Osteocyte (in vitro differentiated cells): Measurements from ENCODE around the gene ANKK1. TPM values are rescaled to one million over a fixed set of nuclear protein-coding genes. Genes with fewer than 3 reads are reported as not detected.

Experiments
- DNase-seq: peaks from one replicate; pipeline ENCODE4 v3.0.0; 2021; ENCODE audit warnings: mixed read lengths; ENCODE audit not compliant: unreplicated experiment; ENCODE audit errors: extremely low spot score
- H3K27ac Mint-ChIP-seq: one replicate; pipeline ENCODE4 v1.8.0; 2021; ENCODE audit warnings: mild to moderate bottlenecking, mixed read lengths; ENCODE audit not compliant: unreplicated experiment
- H3K27me3 Mint-ChIP-seq: one replicate; pipeline ENCODE4 v1.8.0; 2021; ENCODE audit warnings: mixed read lengths; ENCODE audit not compliant: unreplicated experiment
- H3K36me3 Mint-ChIP-seq: one replicate; pipeline ENCODE4 v1.8.0; 2021; ENCODE audit warnings: mixed read lengths; ENCODE audit not compliant: unreplicated experiment
- H3K4me1 Mint-ChIP-seq: one replicate; pipeline ENCODE4 v1.8.0; 2021; ENCODE audit warnings: mixed read lengths; ENCODE audit not compliant: unreplicated experiment
- H3K4me3 Mint-ChIP-seq: one replicate; pipeline ENCODE4 v1.8.0; 2021; ENCODE audit warnings: mild to moderate bottlenecking, moderate library complexity, mixed read lengths; ENCODE audit not compliant: unreplicated experiment
- H3K9me3 Mint-ChIP-seq: one replicate; pipeline ENCODE4 v1.8.0; 2021; ENCODE audit warnings: mixed read lengths; ENCODE audit not compliant: unreplicated experiment
- CTCF ChIP-seq: fragments of 200-600 bp; sonication (generic); IDR thresholded peaks from 2 replicates; pipeline ENCODE4 v1.5.0; 2021; ENCODE audit warnings: antibody characterized with exemption, mild to moderate bottlenecking, moderate library complexity
- total RNA-seq: library from RNA; stranded (reverse); gene quantifications from 2 replicates; pipeline ENCODE4 v1.2.1, GENCODE V29; 2021

Gene ANKK1
- total RNA-seq, 1 donor from 2014 or later = not detected

DNA sequence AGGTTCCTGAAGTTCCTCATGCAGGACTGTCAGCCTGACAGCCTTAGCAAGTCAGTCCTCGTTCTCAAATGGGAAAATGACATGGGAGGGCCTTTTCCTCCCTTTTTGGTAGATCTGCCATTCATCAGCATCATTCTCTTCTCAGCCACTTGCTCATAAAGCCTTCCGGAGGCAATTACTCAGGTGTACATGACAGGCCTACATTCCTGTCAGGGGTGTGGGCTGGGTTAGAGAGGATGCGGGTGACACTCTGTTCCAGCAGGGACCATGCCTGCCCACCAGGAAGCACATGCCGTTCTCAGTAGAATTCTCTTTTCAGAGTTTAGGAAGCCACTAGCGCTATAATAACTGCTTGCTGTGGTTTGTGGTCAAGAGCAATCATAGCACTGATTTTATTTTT lies 24.2 kb upstream of the ANKK1 start:
- Mint-ChIP-seq H3K27me3 (no peaks in the 10 kb centered on the region), H3K4me1 (no peaks in the 10 kb centered on the region), H3K9me3 (no peaks in the 10 kb centered on the region), H3K4me3 (no peak overlapping the region), H3K27ac (no peak overlapping the region), H3K36me3 (peaks cover 31% of the 10 kb centered on the region)
- no peak for DNase-seq
- TF ChIP-seq CTCF = no peak

DNA sequence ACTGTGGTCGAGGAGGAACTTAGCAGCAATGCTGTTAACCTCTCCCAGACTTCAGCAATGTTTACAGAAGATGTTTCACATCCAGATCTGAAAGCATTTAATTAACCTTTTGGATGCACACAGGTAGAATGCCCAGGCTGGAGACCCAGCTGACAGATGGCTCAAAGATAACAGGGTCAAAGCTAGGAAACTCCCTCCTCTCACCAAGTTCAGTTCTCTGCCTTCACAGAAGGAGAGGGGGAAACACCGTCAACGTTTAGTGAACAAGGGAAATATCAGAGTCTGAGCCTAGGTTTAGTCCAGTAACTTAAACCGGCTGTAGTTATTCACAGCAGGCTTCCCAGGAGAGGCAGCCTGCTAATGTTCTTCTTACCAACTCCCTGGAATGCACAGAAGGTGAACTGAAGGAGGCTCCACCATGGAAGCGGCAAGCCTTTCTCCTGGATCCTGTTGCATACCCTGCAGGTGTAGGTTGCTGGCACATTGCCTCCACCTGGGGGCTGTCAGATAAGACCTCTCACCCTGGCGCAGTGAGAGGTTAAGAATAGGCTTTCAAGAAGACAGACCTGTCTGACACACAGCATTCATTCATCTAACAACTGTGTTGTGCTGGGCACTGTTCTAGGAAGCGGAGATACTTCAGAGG lies 23.5 kb upstream of the ANKK1 start:
- no peak for DNase-seq
- no peak overlapping the region for H3K4me3 Mint-ChIP-seq
- no peaks in the 10 kb centered on the region for H3K9me3 Mint-ChIP-seq
- H3K4me1 Mint-ChIP-seq = no peaks in the 10 kb centered on the region
- TF ChIP-seq CTCF = no peak
- H3K27me3 Mint-ChIP-seq = no peaks in the 10 kb centered on the region
- no peak overlapping the region for H3K27ac Mint-ChIP-seq
- H3K36me3 Mint-ChIP-seq = peaks cover 28% of the 10 kb centered on the region

- H3K27ac Mint-ChIP-seq = no peak overlapping the region
- H3K4me1 Mint-ChIP-seq = no peaks in the 10 kb centered on the region
- peaks cover 15% of the 10 kb centered on the region for H3K36me3 Mint-ChIP-seq
- no peaks in the 10 kb centered on the region for H3K9me3 Mint-ChIP-seq
- no peak overlapping the region for H3K4me3 Mint-ChIP-seq
- DNase-seq = no peak
- no peaks in the 10 kb centered on the region for H3K27me3 Mint-ChIP-seq
- no peak for TF ChIP-seq CTCF
These were observed 21.7 kb upstream of the ANKK1 start for GRCh38 chr11:113365895-113366294.

- H3K4me1 Mint-ChIP-seq = no peaks in the 10 kb centered on the region
- H3K36me3 Mint-ChIP-seq = peaks cover 4% of the 10 kb centered on the region
- no peaks in the 10 kb centered on the region for H3K9me3 Mint-ChIP-seq
- no peak overlapping the region for H3K27ac Mint-ChIP-seq
- no peak for TF ChIP-seq CTCF
- no peak overlapping the region for H3K4me3 Mint-ChIP-seq
- no peaks in the 10 kb centered on the region for H3K27me3 Mint-ChIP-seq
- DNase-seq = no peak
These were observed 18.2 kb upstream of the ANKK1 start for GRCh38 chr11:113369411-113369810.

- Mint-ChIP-seq H3K27ac (no peak overlapping the region), H3K27me3 (no peaks in the 10 kb centered on the region), H3K4me3 (no peak overlapping the region), H3K36me3 (peaks cover 4% of the 10 kb centered on the region), H3K9me3 (no peaks in the 10 kb centered on the region), H3K4me1 (no peaks in the 10 kb centered on the region)
- DNase-seq = no peak
- no peak for TF ChIP-seq CTCF
These were observed 16.9 kb upstream of the ANKK1 start for GRCh38 chr11:113370634-113371033.
